T47D (cell line): ENCODE data around the gene DEK.
"Not testable (repeated sequence)": the region's sequence is repeated elsewhere in the genome, so short reads cannot be mapped to it uniquely, and the experiment has no call there.

Source experiments
- DNase-seq, 2 experiments: peaks; one replicate each; pipeline versions ENCODE4 v3.0.0 to v3.0.0-alpha.2; 2011 to 2012; ENCODE audit warnings: low read depth in 1 of 2, low spot score in 1 of 2
- JUND ChIP-seq: IDR thresholded peaks from 2 replicates; pipeline ENCODE4 v1.6.1; 2012; ENCODE audit warnings: low read depth
- in situ Hi-C: cut with HindIII; loops from 2 replicates; pipeline ENCODE4 v1.10.0; 2016; ENCODE audit warnings: low sequenced_read_pairs, low pct_unique_long_range_greater_than_20kb

Gene DEK

DNA sequence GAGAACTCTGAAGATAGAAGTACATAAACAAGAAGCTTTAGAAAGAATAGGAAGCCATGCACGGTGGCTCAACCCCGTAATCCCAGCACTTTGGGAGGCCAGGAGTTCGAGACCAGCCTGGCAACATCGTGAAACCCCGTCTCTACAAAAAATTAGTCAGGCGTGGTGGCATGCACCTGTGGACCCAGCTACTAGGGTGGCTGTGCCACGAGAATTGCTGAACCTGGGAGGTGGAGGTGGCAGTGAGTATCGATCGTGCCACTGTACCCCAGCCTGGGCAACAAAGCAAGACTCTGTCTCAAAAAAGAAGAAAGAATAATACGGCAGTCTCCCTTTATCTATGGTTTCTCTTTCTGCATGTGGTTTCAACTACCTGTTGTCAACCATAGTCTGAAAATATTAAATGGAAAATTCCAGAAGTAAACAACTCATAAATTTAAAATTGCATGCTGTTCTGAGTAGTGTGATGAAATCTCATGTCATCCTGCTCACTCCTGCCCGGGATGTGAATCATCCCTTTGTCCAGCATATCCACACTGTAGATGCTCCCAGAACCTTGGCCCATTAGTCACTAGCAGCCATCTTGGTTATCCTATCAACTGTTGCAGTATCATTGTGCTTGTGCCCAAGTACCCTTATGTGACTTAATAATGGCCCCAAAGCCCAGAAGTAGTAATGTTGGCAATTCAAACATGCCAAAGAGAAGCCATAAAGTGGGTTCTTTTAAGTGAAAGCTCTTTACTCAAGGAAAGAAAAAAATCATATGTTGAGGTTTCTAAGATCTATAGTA, 22.1 kb downstream of the DEK start:
- TF ChIP-seq JUND = no peak
- in situ Hi-C loops = no loop called here
- DNase-seq = no peak

DNA sequence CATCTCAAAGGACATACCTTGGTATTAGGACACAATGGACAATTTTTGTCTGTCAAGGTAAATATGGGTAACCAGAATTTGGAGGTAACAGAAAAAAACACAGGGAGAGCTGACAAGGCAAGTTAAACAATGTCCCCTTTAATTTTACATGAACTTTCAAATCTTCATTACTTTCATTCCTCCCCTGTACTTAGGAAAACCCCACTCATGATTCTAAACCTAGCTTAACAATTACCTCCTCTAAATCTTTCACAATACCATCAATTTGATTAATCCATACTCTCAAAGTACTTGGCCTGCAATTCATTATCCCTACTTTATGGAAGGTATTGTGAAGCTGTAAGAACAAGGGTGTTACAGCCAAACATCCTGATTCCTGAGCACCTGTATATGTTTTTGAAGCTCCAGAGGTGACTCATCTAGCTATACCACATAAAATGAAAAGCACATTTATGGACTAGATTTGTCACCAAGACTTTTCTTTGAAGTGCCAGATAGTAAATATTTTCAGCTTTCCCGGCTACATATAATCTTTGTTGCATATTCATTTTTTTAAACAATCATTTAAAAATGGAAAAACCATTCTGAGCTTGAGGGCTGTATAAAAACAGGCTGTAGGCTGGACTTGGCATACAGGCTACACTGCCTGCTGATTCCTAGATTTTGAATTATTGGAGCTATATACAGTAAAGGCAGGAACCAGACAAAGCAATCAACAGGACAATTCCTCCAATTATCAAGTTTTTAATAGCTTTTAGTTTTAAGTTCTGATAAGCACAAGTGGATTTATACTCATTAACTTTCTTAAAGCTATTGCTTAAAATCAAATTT, 22.9 kb downstream of the DEK start:
- DNase-seq = no peak
- in situ Hi-C loops = no loop called here
- TF ChIP-seq JUND = no peak

DNA sequence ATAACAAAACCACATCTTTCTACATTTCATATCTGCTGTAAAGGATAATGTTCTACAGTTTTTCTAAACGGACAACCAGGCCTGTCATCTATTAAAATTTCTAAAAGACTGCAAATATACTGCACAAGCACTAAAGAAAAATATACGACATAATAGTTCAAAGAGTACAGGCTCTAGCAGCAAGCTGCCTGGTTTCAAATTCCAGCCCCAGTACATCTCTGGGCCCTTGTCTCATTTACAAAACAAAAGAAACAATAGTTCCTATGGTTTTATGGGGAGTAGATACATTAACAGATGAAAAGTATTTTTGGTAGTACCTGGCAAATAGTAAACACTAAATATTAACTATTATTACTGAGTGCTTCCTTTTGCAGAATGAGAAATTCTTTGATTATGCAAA, 24.1 kb downstream of the DEK start:
- in situ Hi-C loops = no loop called here
- DNase-seq = no peak
- no peak for TF ChIP-seq JUND

DNA sequence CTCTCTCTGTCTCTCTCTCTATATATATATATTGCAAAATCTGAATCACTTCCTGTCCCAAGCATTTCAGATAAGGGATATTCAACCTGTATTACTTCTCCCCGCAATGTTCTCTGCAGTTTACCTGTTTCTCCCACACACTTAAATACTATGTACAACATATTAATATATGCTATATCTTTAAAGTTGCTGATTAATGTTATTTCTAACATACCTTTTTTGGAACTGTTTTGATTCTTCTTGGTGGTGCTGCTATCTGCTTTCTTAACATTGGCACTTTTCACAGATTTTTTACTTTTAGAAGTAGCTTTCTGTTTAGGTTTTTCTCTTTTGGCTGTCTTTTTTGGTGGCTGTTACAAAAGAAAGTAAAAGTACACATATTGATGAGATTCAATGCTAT, 27.2 kb downstream of the DEK start:
- no peak for TF ChIP-seq JUND

DNA sequence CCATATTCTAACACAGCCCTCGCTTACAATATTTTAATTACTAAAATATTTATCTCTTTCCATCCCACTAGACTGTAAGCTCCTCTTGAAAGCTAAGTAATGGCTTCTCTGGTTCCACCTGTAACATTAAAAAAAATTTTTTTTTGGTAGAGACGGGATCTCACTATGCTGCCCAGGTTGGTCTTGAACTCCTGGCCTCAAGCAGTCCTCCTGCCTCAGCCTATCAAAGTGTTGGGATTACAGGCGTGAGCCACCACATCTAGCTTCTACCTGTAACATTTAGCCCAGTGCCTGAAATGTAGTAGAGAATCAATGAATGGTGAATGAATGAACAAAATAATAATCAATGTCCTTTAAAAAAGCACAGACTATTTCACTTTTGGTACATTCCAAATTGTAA, 28.8 kb downstream of the DEK start:
- no peak for TF ChIP-seq JUND
- DNase-seq = no peak
- in situ Hi-C loops = no loop called here

More for the DNA sequence above, 27.2 kb downstream of the DEK start:
- in situ Hi-C loops = no loop called here
- DNase-seq = no peak

DNA sequence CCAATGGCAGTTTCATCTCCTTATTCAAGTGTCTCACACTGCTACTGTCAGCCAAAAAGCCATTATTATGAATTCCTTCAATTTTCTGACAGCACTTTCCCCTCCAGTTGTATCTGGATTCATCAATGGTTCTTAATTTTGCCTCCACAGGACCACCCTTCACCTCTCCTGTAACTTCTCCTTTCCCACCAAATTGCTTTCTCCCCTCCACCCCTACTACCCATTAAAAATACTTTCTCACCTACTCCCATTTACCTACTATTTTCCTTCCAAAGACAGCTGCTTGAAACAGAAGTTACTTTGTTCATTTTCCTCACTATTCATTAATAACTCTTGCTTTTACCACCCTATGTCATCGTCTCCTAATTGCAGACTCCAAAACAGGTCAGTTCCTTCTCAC, 29.8 kb downstream of the DEK start:
- no peak for DNase-seq
- no peak for TF ChIP-seq JUND
- in situ Hi-C loops = no loop called here

DNA sequence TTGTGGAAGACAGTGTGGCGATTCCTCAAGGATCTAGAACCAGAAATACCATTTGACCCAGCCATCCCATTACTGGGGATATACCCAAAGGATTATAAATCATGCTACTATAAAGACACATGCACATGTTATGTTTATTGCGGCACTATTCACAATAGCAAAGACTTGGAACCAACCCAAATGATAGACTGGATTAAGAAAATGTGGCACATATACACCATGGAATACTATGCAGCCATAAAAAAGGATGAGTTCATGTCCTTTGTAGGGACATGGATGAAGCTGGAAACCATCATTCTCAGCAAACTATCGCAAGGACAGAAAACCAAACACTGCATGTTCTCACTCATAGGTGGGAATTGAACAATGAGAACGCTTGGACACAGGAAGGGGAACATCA, 30.6 kb downstream of the DEK start:
- DNase-seq, in situ Hi-C loops: not testable (repeated sequence)

DNA sequence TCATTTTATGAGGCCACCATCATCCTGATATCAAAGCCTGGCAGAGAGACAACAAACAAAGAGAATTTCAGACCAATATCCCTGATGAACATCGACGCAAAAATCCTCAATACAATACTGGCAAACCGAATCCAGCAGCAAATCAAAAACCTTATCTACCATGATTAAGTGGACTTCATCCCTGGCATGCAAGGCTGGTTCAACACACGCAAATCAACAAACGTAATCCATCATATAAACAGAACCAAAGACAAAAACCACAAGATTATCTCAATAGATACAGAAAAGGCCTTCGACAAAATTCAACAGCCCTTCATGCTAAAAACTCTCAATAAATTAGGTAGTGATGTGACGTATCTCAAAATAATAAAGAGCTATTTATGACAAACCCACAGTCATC, 32.5 kb downstream of the DEK start:
- in situ Hi-C loops, DNase-seq: not testable (repeated sequence)

DNA sequence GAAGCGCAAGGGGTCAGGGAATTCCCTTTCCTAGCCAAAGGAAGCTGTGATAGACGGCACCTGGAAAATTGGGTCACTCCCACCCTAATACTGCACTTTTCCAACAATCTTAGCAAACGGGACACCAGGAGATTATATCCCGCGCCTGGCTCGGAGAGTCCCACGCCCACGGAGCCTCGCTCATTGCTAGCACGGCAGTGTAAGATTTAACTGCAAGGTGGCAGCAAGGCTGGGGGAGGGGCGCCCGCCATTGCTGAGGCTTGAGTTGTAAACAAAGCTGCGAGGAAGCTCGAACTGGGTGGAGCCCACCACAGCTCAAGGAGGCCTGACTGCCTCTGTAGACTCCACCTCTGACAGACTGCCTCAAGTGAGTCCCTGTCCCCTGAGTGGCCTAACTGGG, 35.7 kb downstream of the DEK start:
- in situ Hi-C loops, DNase-seq: not testable (repeated sequence)

DNA sequence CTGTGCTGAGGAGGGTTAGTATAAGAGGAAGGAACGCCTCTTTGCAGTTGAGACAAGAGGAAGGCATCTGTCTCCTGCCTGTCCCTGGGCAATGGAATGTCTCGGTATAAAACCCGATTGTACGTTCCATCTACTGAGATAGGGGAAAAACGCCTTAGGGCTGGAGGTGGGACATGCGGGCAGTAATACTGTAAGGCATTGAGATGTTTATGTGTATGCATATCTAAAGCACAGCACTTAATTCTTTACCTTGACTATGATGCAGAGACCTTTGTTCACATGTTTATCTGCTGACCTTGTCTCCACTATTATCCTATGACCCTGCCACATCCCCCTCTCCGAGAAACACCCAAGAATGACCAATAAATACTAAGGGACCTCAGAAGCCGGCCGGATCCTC, 37.2 kb downstream of the DEK start:
- in situ Hi-C loops, DNase-seq: not testable (repeated sequence)

DNA sequence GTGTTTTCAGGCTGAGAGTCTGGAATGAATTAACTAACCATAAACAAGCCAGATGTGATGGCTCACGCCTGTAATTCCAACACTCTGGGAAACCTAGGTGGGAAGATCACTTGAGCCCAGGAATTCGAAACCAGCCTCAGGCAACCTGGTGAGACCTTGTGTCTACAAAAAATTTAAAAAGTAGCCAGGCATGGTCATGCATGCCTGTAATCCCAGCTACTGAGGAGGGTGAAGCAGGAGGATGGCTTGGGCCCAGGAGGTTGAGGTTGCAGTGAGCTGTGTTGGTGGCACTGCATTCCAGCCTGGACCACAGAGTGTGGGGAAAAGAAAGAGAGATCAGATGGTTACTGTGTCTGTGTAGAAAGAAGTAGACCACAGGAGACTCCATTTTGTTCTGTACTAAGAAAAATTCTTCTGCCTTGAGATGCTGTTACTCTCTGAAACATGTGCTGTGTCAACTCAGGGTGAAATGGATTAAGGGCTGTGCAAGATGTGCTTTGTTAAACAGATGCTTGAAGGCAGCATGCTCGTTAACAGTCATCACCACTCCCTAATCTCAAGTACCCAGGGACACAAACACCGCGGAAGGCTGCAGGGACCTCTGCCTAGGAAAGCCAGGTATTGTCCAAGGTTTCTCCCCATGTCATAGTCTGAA, 37.8 kb downstream of the DEK start:
- DNase-seq = peak in 1 of 2 experiments; percentile 54
- in situ Hi-C loops = not testable (repeated sequence)

DNA sequence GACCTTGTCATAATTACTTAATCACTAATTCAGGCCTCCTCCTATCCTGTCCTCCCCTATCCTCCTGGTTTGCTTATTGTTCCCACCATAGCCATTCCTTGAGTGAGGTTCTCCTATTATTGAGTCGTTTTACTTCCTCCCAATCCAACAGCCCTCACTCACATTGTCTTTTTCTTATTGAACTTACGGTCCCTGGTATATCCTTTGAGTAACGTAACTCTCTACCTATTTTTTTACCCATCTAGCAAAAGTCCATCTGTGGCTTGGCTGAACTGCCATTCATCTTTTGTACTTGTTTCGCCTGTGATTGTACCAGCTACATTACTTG, 43.1 kb downstream of the DEK start:
- no peak for TF ChIP-seq JUND
- no peak for DNase-seq
- in situ Hi-C loops = no loop called here

DNA sequence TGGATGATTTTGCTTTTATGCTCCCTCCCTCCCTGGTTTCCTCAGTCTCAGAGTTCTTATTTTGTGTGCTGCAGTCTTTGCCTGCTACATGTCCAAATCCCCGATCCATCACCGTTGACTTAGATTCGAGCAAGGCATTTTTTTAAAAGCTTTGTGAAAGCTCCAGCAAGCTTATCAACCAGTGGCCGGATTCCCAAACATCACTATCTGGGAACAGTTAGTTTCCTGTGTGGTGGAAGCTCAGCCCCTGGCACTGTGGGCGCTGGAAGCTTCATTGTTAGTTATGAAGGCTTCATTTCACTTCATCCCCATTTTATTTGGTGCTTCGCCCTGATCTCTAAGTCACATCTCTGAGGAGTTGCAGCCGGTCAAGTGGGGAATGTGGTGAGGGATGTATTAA, 44.7 kb downstream of the DEK start:
- in situ Hi-C loops = no loop called here
- TF ChIP-seq JUND = no peak
- no peak for DNase-seq
